Measurements from ENCODE around the gene WNT11. TPM values are rescaled to one million over a fixed set of nuclear protein-coding genes. Genes with fewer than 3 reads are reported as not detected.
A peak's percentile ranks its signal among the peaks of the same experiment; 100 is the strongest.

WNT11 gene
- total and polyA plus RNA-seq, 12 donors = 5.1 to 12.0 (median 7.7) TPM

GRCh38 chr11:76208438-76209374 is 2.4 kb upstream of the WNT11 start:
- H3K36me3 ChIP-seq = no peaks in the 10 kb centered on the region
- H3K27ac ChIP-seq = peak overlapping the region; percentile 16 to 79 (median 63)
- ATAC-seq (peak; percentile 59 to 78 (median 69)), DNase-seq (peak; percentile 77 to 86)
- H3K4me1 ChIP-seq = peaks cover 2 to 52% (median 40%) of the 10 kb centered on the region in 9 donors
- peak; percentile 71 to 96 (median 94) for TF ChIP-seq CTCF (IDR thresholded peaks at IDR 0.05)
- 1% methylated on average over 78 to 79 of the region's 79 CpGs for WGBS, 2 donors
- peak overlapping the region; percentile 45 to 83 (median 70) for H3K4me3 ChIP-seq
- no peaks in the 10 kb centered on the region for H3K9me3 ChIP-seq
- H3K27me3 ChIP-seq = peaks cover 0 to 99% (median 3%) of the 10 kb centered on the region in 7 donors
- intact Hi-C loops (cut with DNase I) = loop anchor here in 9 of 10 donors (1.0 to 10.0 kb wide), 12 partner anchors 26 to 476 kb away; partner anchors contain the start of genes EMSY (in 1 of the 9), GVQW3 (in 1 of the 9) and THAP12 (in 1 of the 9)

- 2 to 3% methylated on average over 51 to 55 of the region's 55 CpGs for WGBS, 2 donors
- TF ChIP-seq CTCF (IDR thresholded peaks at IDR 0.05) = peak; percentile 92 to 99 (median 97)
- intact Hi-C loops (cut with DNase I) = loop anchor here (1.0 to 10.0 kb wide), 13 partner anchors 27 to 477 kb away; partner anchors contain the start of genes EMSY (in 1 of the 10), GVQW3 (in 1 of the 10) and THAP12 (in 1 of the 10)
- DNase-seq (peak; percentile 71 to 88), ATAC-seq (peak; percentile 70 to 89 (median 80))
- Histone ChIP-seq H3K36me3 (no peaks in the 10 kb centered on the region), H3K4me1 (peaks cover 2 to 52% (median 40%) of the 10 kb centered on the region in 9 donors), H3K4me3 (peak overlapping the region; percentile 45 to 83 (median 70)), H3K9me3 (no peaks in the 10 kb centered on the region), H3K27me3 (peaks cover 0 to 90% (median 3%) of the 10 kb centered on the region in 7 donors), H3K27ac (peak overlapping the region in 8 of 10 donors; percentile 28 to 79 (median 63))
These were observed 1.5 kb upstream of the WNT11 start for GRCh38 chr11:76207642-76208401.

GRCh38 chr11:76206077-76206326 is 300 bp downstream of the WNT11 start:
- intact Hi-C loops (cut with DNase I) = loop anchor here (2.0 to 10.0 kb wide), 11 partner anchors 29 to 479 kb away; partner anchors contain the start of genes EMSY (in 1 of the 10), GVQW3 (in 1 of the 10) and THAP12 (in 1 of the 10)
- WGBS, 2 donors = 24 to 25% methylated on average over 18 of the region's 18 CpGs
- Histone ChIP-seq H3K9me3 (no peaks in the 10 kb centered on the region), H3K27me3 (peaks cover 0 to 72% (median 3%) of the 10 kb centered on the region in 7 donors), H3K27ac (no peak overlapping the region), H3K36me3 (no peaks in the 10 kb centered on the region), H3K4me1 (peaks cover 2 to 52% (median 40%) of the 10 kb centered on the region in 9 donors), H3K4me3 (peak overlapping the region; percentile 46 to 83 (median 70))
- DNase-seq (no peak), ATAC-seq (no peak)
- no peak for TF ChIP-seq CTCF (IDR thresholded peaks at IDR 0.05)
